ENCODE data around the gene ADGRE2.

Gene ADGRE2

GRCh38 chr19:14817052-14817451 is 38.7 kb upstream of the ADGRE2 start:
- Histone ChIP-seq H3K9me2 (ENCODE audit: low read depth, low read length) (no peaks in the 10 kb centered on the region), H3K79me2 (ENCODE audit: insufficient read depth, low read length) (no peaks in the 10 kb centered on the region), H3K36me3 (ENCODE audit: insufficient read depth, low read length) (no peaks in the 10 kb centered on the region), H3K27me3 (ENCODE audit: insufficient read depth, low read length) (no peaks in the 10 kb centered on the region), H3K9ac (ENCODE audit: low read length) (no peak overlapping the region), H3K9me3 (ENCODE audit: low read length) (no peaks in the 10 kb centered on the region), H3K4me3 (ENCODE audit: low read depth, low read length, poor library complexity, severe bottlenecking) (no peak overlapping the region), H4K20me1 (ENCODE audit: insufficient read depth, low read length) (no peaks in the 10 kb centered on the region), H2AFZ (ENCODE audit: low read length) (no peak overlapping the region), H3F3A (ENCODE audit: insufficient read depth, low read length) (no peaks in the 10 kb centered on the region), H3K27ac (ENCODE audit: low read depth, low read length, poor library complexity, severe bottlenecking) (no peak overlapping the region), H3K4me1 (ENCODE audit: insufficient read depth, low read length, severe bottlenecking) (no peaks in the 10 kb centered on the region), H3K4me2 (ENCODE audit: low read length) (no peak overlapping the region)
- TF ChIP-seq CTCF (IDR thresholded peaks at IDR 0.05; ENCODE audit: low read length) (no peak), EZH2 (IDR thresholded peaks at IDR 0.05; ENCODE audit: borderline replicate concordance, low read length) (no peak)

- H3K9me2 ChIP-seq (ENCODE audit: low read depth, low read length) = no peaks in the 10 kb centered on the region
- no peaks in the 10 kb centered on the region for H3K4me1 ChIP-seq (ENCODE audit: insufficient read depth, low read length, severe bottlenecking)
- no peaks in the 10 kb centered on the region for H3K79me2 ChIP-seq (ENCODE audit: insufficient read depth, low read length)
- no peak for TF ChIP-seq EZH2 (IDR thresholded peaks at IDR 0.05; ENCODE audit: borderline replicate concordance, low read length)
- TF ChIP-seq CTCF (IDR thresholded peaks at IDR 0.05; ENCODE audit: low read length) = no peak
- H4K20me1 ChIP-seq (ENCODE audit: insufficient read depth, low read length) = no peaks in the 10 kb centered on the region
- no peak overlapping the region for H3K9ac ChIP-seq (ENCODE audit: low read length)
- H3K36me3 ChIP-seq (ENCODE audit: insufficient read depth, low read length) = no peaks in the 10 kb centered on the region
- H3K27me3 ChIP-seq (ENCODE audit: insufficient read depth, low read length) = no peaks in the 10 kb centered on the region
- no peak overlapping the region for H3K4me3 ChIP-seq (ENCODE audit: low read depth, low read length, poor library complexity, severe bottlenecking)
- no peak overlapping the region for H3K27ac ChIP-seq (ENCODE audit: low read depth, low read length, poor library complexity, severe bottlenecking)
- no peaks in the 10 kb centered on the region for H3F3A ChIP-seq (ENCODE audit: insufficient read depth, low read length)
- H3K9me3 ChIP-seq (ENCODE audit: low read length) = no peaks in the 10 kb centered on the region
- H2AFZ ChIP-seq (ENCODE audit: low read length) = no peak overlapping the region
- H3K4me2 ChIP-seq (ENCODE audit: low read length) = no peak overlapping the region
Observed at GRCh38 chr19:14814982-14815652, 36.8 kb upstream of the ADGRE2 start.

- no peaks in the 10 kb centered on the region for H3K4me1 ChIP-seq (ENCODE audit: insufficient read depth, low read length, severe bottlenecking)
Observed at GRCh38 chr19:14809272-14810057, 31.1 kb upstream of the ADGRE2 start.

More at GRCh38 chr19:14809272-14810057, 31.1 kb upstream of the ADGRE2 start:
- H3K79me2 ChIP-seq (ENCODE audit: insufficient read depth, low read length) = no peaks in the 10 kb centered on the region
- H4K20me1 ChIP-seq (ENCODE audit: insufficient read depth, low read length) = no peaks in the 10 kb centered on the region
- H3K4me3 ChIP-seq (ENCODE audit: low read depth, low read length, poor library complexity, severe bottlenecking) = no peak overlapping the region
- H3K4me2 ChIP-seq (ENCODE audit: low read length) = no peak overlapping the region
- H2AFZ ChIP-seq (ENCODE audit: low read length) = no peak overlapping the region
- H3K27me3 ChIP-seq (ENCODE audit: insufficient read depth, low read length) = peaks cover 3% of the 10 kb centered on the region; the same call in 1 of the 2 replicates
- no peaks in the 10 kb centered on the region for H3K9me2 ChIP-seq (ENCODE audit: low read depth, low read length)
- no peaks in the 10 kb centered on the region for H3F3A ChIP-seq (ENCODE audit: insufficient read depth, low read length)
- H3K27ac ChIP-seq (ENCODE audit: low read depth, low read length, poor library complexity, severe bottlenecking) = no peak overlapping the region
- no peak overlapping the region for H3K9ac ChIP-seq (ENCODE audit: low read length)
- no peaks in the 10 kb centered on the region for H3K9me3 ChIP-seq (ENCODE audit: low read length)
- TF ChIP-seq EZH2 (IDR thresholded peaks at IDR 0.05; ENCODE audit: borderline replicate concordance, low read length) (no peak), CTCF (IDR thresholded peaks at IDR 0.05; ENCODE audit: low read length) (no peak)
- no peaks in the 10 kb centered on the region for H3K36me3 ChIP-seq (ENCODE audit: insufficient read depth, low read length)

Measured in OCI-LY1 (cell line).